Right lung (tissue), 5 donors: ENCODE results near the gene EML2. TPM values are rescaled to one million over a fixed set of nuclear protein-coding genes. Genes with fewer than 3 reads are reported as not detected.

Experiments
- polyA plus RNA-seq, 5 donors: library from polyadenylated mRNA; unstranded; fragments of 120-200 nt; gene quantifications; one replicate each; pipeline versions ENCODE4 v1.2.1 to v1.2.3, GENCODE V29; 2013; ENCODE audit warnings: inconsistent platforms in 1 of 5, low replicate concordance in 1 of 5; ENCODE audit not compliant: insufficient read length in 5 of 5, insufficient read depth in 1 of 5

Gene EML2
- polyA plus RNA-seq, 5 donors, result 24.3 to 31.4 (median 29.8) TPM

Other genes starting within 250 kb of the EML2 start
- 10 to 100 TPM; 11.2 to 20.0 (median 13.6) TPM for gene PPP1R13L, start 234.3 kb downstream of the EML2 start, polyA plus RNA-seq
- gene POLR1G, start 232.8 kb downstream of the EML2 start, polyA plus RNA-seq, result 1 to 10 TPM; 2.8 to 5.5 (median 3.6) TPM
- 100 to 1,000 TPM in 1 of 5 donors, 10 to 100 TPM in 4; 77.2 to 123 (median 93.4) TPM for gene ERCC1, start 215.5 kb downstream of the EML2 start, polyA plus RNA-seq
- 100 to 1,000 TPM in 4 of 5 donors, 10 to 100 TPM in 1; 15.5 to 269 (median 169) TPM for gene FOSB, start 171.4 kb downstream of the EML2 start, polyA plus RNA-seq
- gene RTN2, start 142.3 kb downstream of the EML2 start, polyA plus RNA-seq, result 10 to 100 TPM; 10.1 to 14.7 (median 11.2) TPM
- under 1 TPM; 0.15 to 0.49 (median 0.28) TPM for gene PPM1N, start 141.0 kb downstream of the EML2 start, polyA plus RNA-seq
- 10 to 100 TPM; 47.8 to 59.7 (median 57.2) TPM for gene VASP, start 131.9 kb downstream of the EML2 start, polyA plus RNA-seq
- gene OPA3, start 54.6 kb downstream of the EML2 start, polyA plus RNA-seq, result 1 to 10 TPM; 5.8 to 9.4 (median 6.0) TPM
- gene GPR4, start 37.2 kb downstream of the EML2 start, polyA plus RNA-seq, result 1 to 10 TPM; 2.5 to 5.3 (median 3.7) TPM
- 1 to 10 TPM; 2.8 to 8.7 (median 5.2) TPM for gene GIPR, start 28.8 kb upstream of the EML2 start, polyA plus RNA-seq
- 100 to 1,000 TPM; 328 to 445 (median 361) TPM for gene SNRPD2, start 52.6 kb upstream of the EML2 start, polyA plus RNA-seq
- gene QPCTL, start 53.3 kb upstream of the EML2 start, polyA plus RNA-seq, result 10 to 100 TPM in 4 of 5 donors, 1 to 10 TPM in 1; 7.2 to 14.6 (median 11.4) TPM
- 10 to 100 TPM; 10.2 to 22.1 (median 17.6) TPM for gene FBXO46, start 91.5 kb upstream of the EML2 start, polyA plus RNA-seq
- not detected for gene MEIOSIN, start 94.0 kb upstream of the EML2 start, polyA plus RNA-seq
- gene SIX5, start 129.9 kb upstream of the EML2 start, polyA plus RNA-seq, result 10 to 100 TPM; 10.7 to 39.5 (median 20.0) TPM
- gene DMPK, start 143.1 kb upstream of the EML2 start, polyA plus RNA-seq, result 10 to 100 TPM; 43.9 to 89.6 (median 52.9) TPM
- 10 to 100 TPM; 23.6 to 45.4 (median 34.3) TPM for gene DMWD, start 153.4 kb upstream of the EML2 start, polyA plus RNA-seq
- gene RSPH6A, start 175.9 kb upstream of the EML2 start, polyA plus RNA-seq, result under 1 TPM in 1 of 5 donors, not detected in 4; 0.08 TPM
- 10 to 100 TPM; 50.6 to 73.7 (median 64.0) TPM for gene SYMPK, start 223.8 kb upstream of the EML2 start, polyA plus RNA-seq
- 1 to 10 TPM; 1.2 to 3.3 (median 1.6) TPM for gene FOXA3, start 224.9 kb upstream of the EML2 start, polyA plus RNA-seq
- 10 to 100 TPM; 12.1 to 33.4 (median 15.8) TPM for gene IRF2BP1, start 246.7 kb upstream of the EML2 start, polyA plus RNA-seq